ENCODE measurements around the gene FMN2. TPM values are rescaled to one million over a fixed set of nuclear protein-coding genes. Genes with fewer than 3 reads are reported as not detected.

Gene FMN2
- total RNA-seq, 1 experiment from 2014 or later: 0.59 TPM

DNA sequence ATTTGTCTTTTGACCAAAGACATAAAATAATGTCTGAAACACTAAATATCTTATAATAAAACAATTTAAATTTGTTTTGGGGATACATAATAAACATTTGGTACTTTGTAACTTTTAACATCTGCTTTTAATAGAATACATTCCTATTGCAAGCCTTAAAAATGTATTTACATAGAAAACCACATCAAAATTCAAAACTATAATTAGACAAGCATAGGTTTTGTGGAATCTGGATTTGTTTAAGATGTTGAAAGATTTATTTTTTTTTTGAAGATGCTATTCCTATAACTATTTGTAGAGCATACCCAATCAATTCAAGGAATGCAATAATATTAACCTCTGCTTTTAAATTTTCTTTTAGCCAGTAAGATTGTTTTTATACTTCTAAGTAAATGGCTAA, 125.7 kb downstream of the FMN2 start:
- no peak overlapping the region for H3T11ph ChIP-seq (ENCODE audit: low read length)
- no peak overlapping the region for H3K56ac ChIP-seq (ENCODE audit: insufficient read length, low read depth, low read length)
- H3K4me1 ChIP-seq (ENCODE audit: insufficient read depth, low read length): no peaks in the 10 kb centered on the region
- no peak overlapping the region for H4K5ac ChIP-seq (ENCODE audit: insufficient read length, low read depth, low read length)
- H3K27me3 ChIP-seq (ENCODE audit: insufficient read depth, low read length): no peaks in the 10 kb centered on the region
- H3K27ac ChIP-seq (ENCODE audit: insufficient read length, low read depth, low read length): no peak overlapping the region
- H3K79me1 ChIP-seq (ENCODE audit: insufficient read depth, low read depth, low read length, poor library complexity, severe bottlenecking): no peaks in the 10 kb centered on the region
- no peak for DNase-seq
- no peaks in the 10 kb centered on the region for H4K20me1 ChIP-seq (ENCODE audit: control insufficient read depth, insufficient read depth, insufficient read length)
- Mint-ChIP-seq H3K4me1 (no peaks in the 10 kb centered on the region), H3K9me3 (peaks cover 0 to 5% of the 10 kb centered on the region in 2 experiments; a peak in 3 of 5 replicates), H3K4me3 (no peak overlapping the region), H3K27me3 (ENCODE audit: low read depth) (no peaks in the 10 kb centered on the region), H3K36me3 (ENCODE audit: insufficient read depth in 1 of 3, low read depth in 3 of 3) (peaks cover 0 to 4% (median 0%) of the 10 kb centered on the region in 3 experiments; a peak in 2 of 7 replicates), H3K27ac (no peak overlapping the region)
- H2AK5ac ChIP-seq (ENCODE audit: insufficient read length, low read length): no peak overlapping the region
- H4K91ac ChIP-seq (ENCODE audit: insufficient read length, low read depth, low read length): no peak overlapping the region
- H3K23ac ChIP-seq (ENCODE audit: insufficient read length, low read depth, low read length): no peak overlapping the region
- H3K9ac ChIP-seq (ENCODE audit: extremely low read depth, insufficient read length, low read length): no peak overlapping the region
- H2BK20ac ChIP-seq (ENCODE audit: low read depth, low read length, poor library complexity, severe bottlenecking): no peak overlapping the region
- no peak overlapping the region for H2BK15ac ChIP-seq (ENCODE audit: low read depth, low read length)
- no peak overlapping the region for H4K8ac ChIP-seq (replicated peaks; ENCODE audit: insufficient read length, low read depth, low read length)
- no peaks in the 10 kb centered on the region for H3K9me3 ChIP-seq (ENCODE audit: control insufficient read depth, low read depth, low read length)
- H2BK120ac ChIP-seq (ENCODE audit: low read depth, low read length, poor library complexity, severe bottlenecking): no peak overlapping the region
- no peak overlapping the region for H2AFZ ChIP-seq (ENCODE audit: low read length)
- no peak overlapping the region for H2BK5ac ChIP-seq (ENCODE audit: insufficient read length, low read length)
- TF ChIP-seq, protein P1, sequence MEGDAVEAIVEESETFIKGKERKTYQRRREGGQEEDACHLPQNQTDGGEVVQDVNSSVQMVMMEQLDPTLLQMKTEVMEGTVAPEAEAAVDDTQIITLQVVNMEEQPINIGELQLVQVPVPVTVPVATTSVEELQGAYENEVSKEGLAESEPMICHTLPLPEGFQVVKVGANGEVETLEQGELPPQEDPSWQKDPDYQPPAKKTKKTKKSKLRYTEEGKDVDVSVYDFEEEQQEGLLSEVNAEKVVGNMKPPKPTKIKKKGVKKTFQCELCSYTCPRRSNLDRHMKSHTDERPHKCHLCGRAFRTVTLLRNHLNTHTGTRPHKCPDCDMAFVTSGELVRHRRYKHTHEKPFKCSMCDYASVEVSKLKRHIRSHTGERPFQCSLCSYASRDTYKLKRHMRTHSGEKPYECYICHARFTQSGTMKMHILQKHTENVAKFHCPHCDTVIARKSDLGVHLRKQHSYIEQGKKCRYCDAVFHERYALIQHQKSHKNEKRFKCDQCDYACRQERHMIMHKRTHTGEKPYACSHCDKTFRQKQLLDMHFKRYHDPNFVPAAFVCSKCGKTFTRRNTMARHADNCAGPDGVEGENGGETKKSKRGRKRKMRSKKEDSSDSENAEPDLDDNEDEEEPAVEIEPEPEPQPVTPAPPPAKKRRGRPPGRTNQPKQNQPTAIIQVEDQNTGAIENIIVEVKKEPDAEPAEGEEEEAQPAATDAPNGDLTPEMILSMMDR (conservative IDR thresholded peaks at IDR 0.05): no peak
- no peak overlapping the region for H2BK12ac ChIP-seq (ENCODE audit: insufficient read length, low read depth, low read length)
- no peak overlapping the region for H3K14ac ChIP-seq (ENCODE audit: insufficient read depth, low read length)
- H3K4me2 ChIP-seq (ENCODE audit: insufficient read depth, insufficient read length, low read length): no peak overlapping the region
- no peaks in the 10 kb centered on the region for H3K79me2 ChIP-seq (ENCODE audit: insufficient read depth, low read length)
- H3K23me2 ChIP-seq (ENCODE audit: insufficient read length, low read depth, low read length, poor library complexity, severe bottlenecking): no peaks in the 10 kb centered on the region
- no peak overlapping the region for H3K4ac ChIP-seq (ENCODE audit: low read depth, low read length)
- no peak overlapping the region for H3K18ac ChIP-seq (ENCODE audit: insufficient read length, low read depth, low read length)
